Kidney (tissue), 14 donors: ENCODE measurements around the gene LRFN4. TPM values are rescaled to one million over a fixed set of nuclear protein-coding genes. Genes with fewer than 3 reads are reported as not detected.

Experiments used
- DNase-seq, 5 donors: peaks; one replicate each; pipeline ENCODE4 v3.0.0-alpha.2; 2013 to 2020
- FAIRE-seq: peaks from 2 replicates; lab custom pipeline; 2012; peaks lifted over from hg19 to GRCh38; lab: Jason Lieb, UNC
- H3K27ac ChIP-seq, 2 donors: one replicate each; pipeline ENCODE4 v1.7.0; 2013; ENCODE audit warnings: low read depth in 2 of 2, low read length in 2 of 2, inconsistent platforms in 1 of 2
- H3K27me3 ChIP-seq: one replicate; pipeline ENCODE4 v1.7.1; 2013; ENCODE audit warnings: low read length, inconsistent platforms; ENCODE audit not compliant: control insufficient read depth, insufficient read depth
- H3K36me3 ChIP-seq, 3 donors: one replicate each; pipeline versions ENCODE4 v1.7.0 to v1.7.1; 2013; ENCODE audit warnings: low read length in 3 of 3, control low read depth in 1 of 3, inconsistent platforms in 1 of 3; ENCODE audit not compliant: insufficient read depth in 3 of 3, control insufficient read depth in 2 of 3
- H3K4me1 ChIP-seq, 3 donors: one replicate each; pipeline versions ENCODE4 v1.7.0 to v1.7.1; 2013; ENCODE audit warnings: low read length in 3 of 3, inconsistent platforms in 1 of 3, low read depth in 1 of 3; ENCODE audit not compliant: control insufficient read depth in 2 of 3, insufficient read depth in 2 of 3
- H3K4me3 ChIP-seq, 3 donors: one replicate each; pipeline versions ENCODE4 v1.7.0 to v1.8.1; 2013; ENCODE audit warnings: low read length in 3 of 3, control low read depth in 1 of 3, inconsistent platforms in 1 of 3
- H3K9ac ChIP-seq, 3 donors: one replicate each; pipeline versions ENCODE4 v1.7.0 to v1.7.1; 2013; ENCODE audit warnings: low read length in 3 of 3, control low read depth in 1 of 3, inconsistent platforms in 1 of 3
- H3K9me3 ChIP-seq, 3 donors: one replicate each; pipeline versions ENCODE4 v1.7.0 to v1.7.1; 2013; ENCODE audit warnings: low read length in 3 of 3, control low read depth in 1 of 3, inconsistent platforms in 1 of 3; ENCODE audit not compliant: control insufficient read depth in 2 of 3, insufficient read depth in 1 of 3
- CTCF ChIP-seq: IDR thresholded peaks from 3 replicates; pipeline ENCODE4 v1.5.1; 2012; ENCODE audit warnings: mild to moderate bottlenecking, moderate library complexity, borderline replicate concordance; ENCODE audit not compliant: insufficient read depth; ENCODE audit errors: extremely low read depth
- intact Hi-C: fragments of 100-400 bp; cut with DNase I; formaldehyde crosslinking; loops from one replicate; pipeline ENCODE4 v1.11.1; 2022
- polyA plus RNA-seq: library from polyadenylated mRNA; stranded (reverse); fragments of 350-450 nt; fragmentation: Illumina TruSeq; extraction: RNeasy Lipid Tissue Mini Kit (QIAGEN cat#74804); gene quantifications from one replicate; pipeline ENCODE4 v1.2.3, GENCODE V29; 2014; ENCODE audit warnings: low read depth, low replicate concordance; ENCODE audit not compliant: insufficient read depth
- total RNA-seq: library from RNA; stranded (reverse); fragmentation: NEBNext Ultra II Directional; extraction: Animal tissue kit (Norgen Biotek cat#: 25700); gene quantifications from one replicate; pipeline ENCODE4 v1.2.1, GENCODE V29; 2021
- donor health status: control.
- donor health status: control.
- donor health status: control.
- donor health status: control.
- donor health status: control.
- donor health status: DM: yes; HTN: yes; CAD: no.
- donor health status: Normal renal cell carcinoma (clear cell type).

Gene LRFN4
- total and polyA plus RNA-seq, 2 donors from 2014 or later, result 6.8 to 22.3 TPM

GRCh38 chr11:66814678-66815077 lies 42.2 kb upstream of the LRFN4 start:
- intact Hi-C loops, result no loop called here
- Histone ChIP-seq H3K4me1 (no peaks in the 10 kb centered on the region), H3K27ac (no peak overlapping the region), H3K27me3 (no peaks in the 10 kb centered on the region), H3K36me3 (no peaks in the 10 kb centered on the region), H3K9me3 (no peaks in the 10 kb centered on the region), H3K9ac (no peak overlapping the region), H3K4me3 (no peak overlapping the region)
- DNase-seq, result no peak
- FAIRE-seq, result no peak
- no peak for TF ChIP-seq CTCF

DNA sequence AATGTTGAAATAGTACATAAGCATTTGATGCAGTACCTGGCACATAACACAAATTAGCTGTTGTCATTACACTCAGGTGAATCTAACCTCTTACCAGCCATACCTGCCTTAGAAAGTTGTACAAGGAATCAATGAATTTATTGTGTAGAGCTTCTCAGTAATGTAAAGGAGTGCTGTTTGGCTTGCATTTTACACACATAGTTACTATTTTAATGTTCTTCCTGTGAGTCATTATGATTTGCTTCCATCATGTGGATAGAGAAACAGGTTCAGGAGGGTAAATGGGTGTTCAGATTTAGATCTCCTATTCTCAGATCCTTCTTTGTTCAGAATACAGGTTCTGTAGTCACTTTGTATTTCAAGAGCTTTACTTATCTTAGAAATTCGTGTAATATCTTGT lies 41.2 kb upstream of the LRFN4 start:
- no peak for TF ChIP-seq CTCF

DNA sequence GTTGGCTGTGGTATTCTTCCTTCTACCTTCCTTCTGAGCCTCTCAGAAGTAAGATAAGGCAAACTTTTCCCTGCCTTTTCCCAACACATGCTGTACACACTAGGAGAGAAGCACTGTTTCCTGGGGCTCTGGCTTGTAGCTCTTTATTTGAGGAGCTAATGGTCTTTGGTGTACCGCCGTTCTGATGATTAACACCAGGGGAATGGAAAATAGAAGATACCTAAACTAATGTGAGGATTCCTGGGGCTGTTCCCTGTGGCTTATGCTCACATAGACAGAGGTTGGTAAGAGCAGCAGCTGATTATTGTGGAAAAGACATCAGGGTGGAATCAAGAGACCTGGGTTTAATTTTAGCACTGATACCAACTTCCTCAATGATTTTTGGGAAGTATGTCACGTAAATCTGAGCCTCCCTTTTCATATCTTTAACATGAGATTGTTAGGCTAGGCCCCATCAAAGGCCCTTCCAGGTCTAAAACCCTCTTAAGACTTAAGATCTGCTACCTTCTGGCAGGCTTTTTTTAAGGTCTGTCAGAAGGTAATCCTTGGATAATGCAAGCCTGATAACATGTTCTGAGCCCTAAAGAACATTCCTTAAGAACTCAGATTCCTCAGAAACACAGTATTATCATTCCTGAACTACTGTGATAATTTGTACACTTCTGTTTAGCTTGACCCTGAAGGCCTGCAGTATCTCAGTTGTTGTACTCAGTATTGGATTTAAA lies 38.5 kb upstream of the LRFN4 start:
- no peaks in the 10 kb centered on the region for H3K36me3 ChIP-seq
- H3K4me3 ChIP-seq, result no peak overlapping the region
- DNase-seq (no peak), FAIRE-seq (no peak)
- TF ChIP-seq CTCF, result no peak
- no peak overlapping the region for H3K27ac ChIP-seq
- no peaks in the 10 kb centered on the region for H3K9me3 ChIP-seq
- H3K27me3 ChIP-seq, result no peaks in the 10 kb centered on the region
- intact Hi-C loops, result no loop called here
- no peak overlapping the region for H3K9ac ChIP-seq
- H3K4me1 ChIP-seq, result no peaks in the 10 kb centered on the region

More for the DNA sequence above, 41.2 kb upstream of the LRFN4 start:
- FAIRE-seq (no peak), DNase-seq (no peak)
- Histone ChIP-seq H3K9me3 (no peaks in the 10 kb centered on the region), H3K27ac (no peak overlapping the region), H3K9ac (no peak overlapping the region), H3K36me3 (no peaks in the 10 kb centered on the region), H3K4me3 (no peak overlapping the region), H3K4me1 (no peaks in the 10 kb centered on the region), H3K27me3 (no peaks in the 10 kb centered on the region)
- intact Hi-C loops, result no loop called here
